ENCODE measurements around the gene ZNF474.
A peak's percentile ranks its signal among the peaks of the same experiment; 100 is the strongest.

Gene ZNF474

GRCh38 chr5:122183098-122183787, 53.9 kb downstream of the ZNF474 start:
- no peak for DNase-seq

DNA sequence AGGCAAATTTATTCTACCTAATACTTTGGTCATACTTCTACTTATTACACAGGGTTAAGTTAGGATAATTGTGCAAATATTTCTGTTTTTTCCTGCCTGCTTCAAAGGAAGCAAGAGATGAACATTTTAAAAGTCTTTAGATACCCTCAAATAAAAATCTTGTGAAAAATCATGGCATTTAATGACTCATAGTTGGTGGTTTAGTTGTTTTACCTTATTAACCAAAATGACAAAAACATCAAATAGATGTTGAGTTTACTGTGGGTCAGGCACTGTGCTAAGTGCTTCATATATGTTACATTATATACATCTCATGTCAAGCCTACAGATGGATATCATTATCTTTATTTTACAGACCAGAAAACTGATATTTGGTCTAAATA, 54.4 kb downstream of the ZNF474 start:
- DNase-seq = no peak

DNA sequence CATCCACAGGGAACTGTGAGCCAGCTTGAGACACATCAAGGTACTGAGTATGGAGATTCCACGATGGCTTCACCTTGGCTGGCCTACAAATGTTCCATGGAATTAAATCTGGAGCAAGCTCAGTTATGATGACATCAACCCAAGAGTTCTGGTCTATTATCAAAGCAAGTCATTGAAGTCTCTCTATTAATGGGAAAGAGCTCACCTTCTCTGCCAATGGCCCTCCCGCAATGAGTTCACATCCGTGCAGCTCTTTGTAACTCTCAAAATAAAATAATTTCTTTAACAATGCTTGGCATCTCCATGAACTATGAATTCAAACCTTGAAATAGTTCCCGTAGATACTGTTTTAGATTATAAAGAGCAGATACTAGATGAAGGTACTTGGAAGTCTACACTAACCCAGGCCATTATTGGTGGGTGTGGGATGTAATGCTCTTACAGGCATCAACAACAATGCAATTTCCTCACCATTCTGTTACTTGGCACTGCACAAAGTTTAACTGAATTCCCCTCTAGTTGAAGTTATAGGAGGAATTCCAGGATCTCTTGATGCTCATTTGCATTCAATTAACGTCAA, 55.4 kb downstream of the ZNF474 start:
- DNase-seq = no peak

DNA sequence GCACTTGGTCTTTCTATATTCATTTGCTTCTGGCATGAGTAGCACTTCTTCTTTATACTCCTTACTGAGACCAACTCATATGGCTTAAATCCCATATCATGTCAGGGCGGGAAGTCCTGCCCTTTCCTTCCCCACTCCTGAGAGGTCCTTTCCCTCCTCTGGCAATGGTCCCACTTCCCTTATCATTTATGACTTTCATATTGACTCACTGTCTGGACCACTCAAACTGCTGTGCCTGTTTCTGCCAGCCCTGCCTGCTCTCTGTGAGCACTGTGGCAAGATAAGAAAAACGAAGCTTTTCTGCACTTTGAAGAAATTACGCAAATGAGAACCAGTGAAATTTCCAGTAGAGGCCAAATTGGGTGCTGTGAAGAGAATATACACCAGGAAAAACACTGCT, 58.1 kb downstream of the ZNF474 start:
- no peak for DNase-seq

- DNase-seq = no peak
These were observed 60.8 kb downstream of the ZNF474 start for GRCh38 chr5:122190156-122190555.

DNA sequence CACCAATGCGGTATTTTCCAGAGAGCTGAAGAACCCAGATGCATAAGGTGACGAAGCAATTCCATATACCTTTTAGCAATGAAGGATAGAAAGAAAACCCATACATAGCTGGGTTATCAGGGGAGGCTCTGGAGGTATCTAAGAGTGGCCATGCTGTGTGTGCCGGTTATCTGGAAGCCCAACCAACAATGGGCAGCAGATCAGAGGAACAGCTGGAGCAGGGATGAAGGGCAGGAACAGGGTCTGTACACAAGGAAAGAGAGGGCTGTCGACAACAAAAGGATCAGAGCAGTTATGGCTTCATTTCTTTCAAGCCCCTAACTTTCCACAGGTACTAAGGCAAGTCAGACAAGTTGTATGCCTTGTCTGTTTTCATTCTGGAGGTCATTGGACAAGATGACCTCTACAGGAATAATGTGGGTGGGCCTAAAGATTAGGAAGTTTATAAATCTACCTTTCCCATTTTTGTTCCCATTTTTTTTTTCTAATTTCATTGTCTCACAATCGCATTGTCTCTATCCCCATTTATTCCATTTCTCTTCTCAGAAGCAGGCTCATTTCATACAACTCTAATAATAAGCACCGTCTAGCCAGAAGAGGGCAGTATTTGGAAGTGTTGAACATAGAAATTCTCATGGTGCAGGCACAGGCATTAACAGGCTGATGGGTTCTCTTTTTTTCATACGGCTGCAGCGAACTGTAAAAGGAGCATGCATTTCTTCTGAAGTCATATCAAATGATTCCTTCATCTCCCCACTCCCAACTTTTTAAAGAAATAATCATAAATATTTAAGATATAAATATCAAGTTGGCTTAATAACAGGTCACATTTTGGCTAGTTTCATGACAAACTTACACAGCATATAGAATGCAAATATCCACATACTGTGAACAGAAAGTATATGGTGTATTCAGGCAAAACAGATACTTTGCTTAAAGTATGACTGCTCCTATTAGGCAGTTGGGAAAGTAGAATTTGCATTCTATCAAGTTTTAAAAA, 63.5 kb downstream of the ZNF474 start:
- no peak for DNase-seq

GRCh38 chr5:122195802-122196394, 66.6 kb downstream of the ZNF474 start:
- DNase-seq = peak; percentile 56

- DNase-seq = no peak
These were observed 69.8 kb downstream of the ZNF474 start for GRCh38 chr5:122199146-122199545.

GRCh38 chr5:122200450-122200849, 71.1 kb downstream of the ZNF474 start:
- DNase-seq = no peak

- DNase-seq = no peak
These were observed 71.5 kb downstream of the ZNF474 start for GRCh38 chr5:122200865-122201264.

- DNase-seq = no peak
These were observed 72.0 kb downstream of the ZNF474 start for GRCh38 chr5:122201365-122201764.

GRCh38 chr5:122202952-122203351, 73.6 kb downstream of the ZNF474 start:
- DNase-seq = no peak
